CD4-positive, alpha-beta T cell treated with Interleukin-17A for 4 hours (primary cell): ENCODE measurements around the gene SHKBP1.

Experiments used
- DNase-seq: peaks from one replicate; pipeline ENCODE4 v3.0.0-alpha.2; 2020; ENCODE audit warnings: mixed read lengths

SHKBP1 gene

DNA sequence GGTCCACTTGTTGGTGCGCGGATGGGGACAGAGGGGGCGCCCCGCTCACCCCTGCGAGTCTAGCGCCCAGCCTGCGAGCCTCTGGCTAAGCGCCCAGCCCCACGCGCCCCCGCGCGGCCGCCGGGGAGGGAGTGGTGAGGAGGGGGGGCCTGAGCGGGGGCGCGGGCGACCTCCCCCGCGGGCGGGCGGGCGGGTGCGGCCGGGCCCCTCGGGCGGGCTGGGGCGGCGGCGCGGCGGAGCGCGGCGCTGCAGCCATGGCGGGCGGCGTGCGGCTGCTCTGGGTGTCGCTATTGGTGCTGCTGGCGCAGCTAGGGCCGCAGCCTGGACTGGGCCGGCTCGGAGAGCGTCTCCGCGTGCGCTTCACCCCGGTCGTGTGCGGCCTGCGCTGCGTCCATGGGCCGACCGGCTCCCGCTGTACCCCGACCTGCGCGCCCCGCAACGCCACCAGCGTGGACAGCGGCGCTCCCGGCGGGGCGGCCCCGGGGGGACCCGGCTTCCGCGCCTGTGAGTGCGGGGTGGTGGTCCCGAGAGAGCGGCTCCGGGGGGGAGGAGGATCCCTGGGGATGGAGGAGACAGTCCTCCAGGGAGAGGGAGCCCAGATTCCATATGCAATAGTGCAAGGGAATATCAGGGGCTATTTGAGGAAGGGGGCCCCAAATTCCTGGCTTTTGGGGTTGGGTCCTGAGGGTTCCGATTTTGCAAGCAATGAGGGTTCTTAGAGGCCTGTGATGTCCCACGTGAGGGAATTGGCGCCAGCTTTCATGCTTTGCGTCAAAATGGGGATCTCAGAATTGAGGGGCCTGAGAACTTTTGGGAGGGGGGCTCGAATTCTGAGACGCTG lies 24.7 kb downstream of the SHKBP1 start, which contains the start of gene LTBP4:
Gene LTBP4, plus strand, starts transcription at position 236 of the 841 bp plus-strand sequence. Its CDS starts 19 bp downstream, at position 255.
- DNase-seq = peak; percentile 48

DNA sequence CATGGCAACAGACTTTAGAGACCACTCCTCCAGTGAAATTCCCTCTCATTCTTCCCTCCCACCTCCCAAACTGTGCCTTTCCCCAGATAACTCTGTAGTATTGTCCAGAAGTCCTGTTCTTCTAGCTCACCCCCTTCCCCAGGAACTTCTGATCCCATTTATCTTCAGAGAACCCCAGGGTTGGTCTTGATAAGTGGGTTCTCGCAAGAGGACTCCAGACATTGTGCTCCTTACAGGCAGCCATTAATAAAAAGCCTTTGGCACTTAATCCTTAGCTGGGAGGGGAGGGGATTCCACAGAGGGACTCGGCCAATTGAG lies 26.4 kb downstream of the SHKBP1 start:
- no peak for DNase-seq

DNA sequence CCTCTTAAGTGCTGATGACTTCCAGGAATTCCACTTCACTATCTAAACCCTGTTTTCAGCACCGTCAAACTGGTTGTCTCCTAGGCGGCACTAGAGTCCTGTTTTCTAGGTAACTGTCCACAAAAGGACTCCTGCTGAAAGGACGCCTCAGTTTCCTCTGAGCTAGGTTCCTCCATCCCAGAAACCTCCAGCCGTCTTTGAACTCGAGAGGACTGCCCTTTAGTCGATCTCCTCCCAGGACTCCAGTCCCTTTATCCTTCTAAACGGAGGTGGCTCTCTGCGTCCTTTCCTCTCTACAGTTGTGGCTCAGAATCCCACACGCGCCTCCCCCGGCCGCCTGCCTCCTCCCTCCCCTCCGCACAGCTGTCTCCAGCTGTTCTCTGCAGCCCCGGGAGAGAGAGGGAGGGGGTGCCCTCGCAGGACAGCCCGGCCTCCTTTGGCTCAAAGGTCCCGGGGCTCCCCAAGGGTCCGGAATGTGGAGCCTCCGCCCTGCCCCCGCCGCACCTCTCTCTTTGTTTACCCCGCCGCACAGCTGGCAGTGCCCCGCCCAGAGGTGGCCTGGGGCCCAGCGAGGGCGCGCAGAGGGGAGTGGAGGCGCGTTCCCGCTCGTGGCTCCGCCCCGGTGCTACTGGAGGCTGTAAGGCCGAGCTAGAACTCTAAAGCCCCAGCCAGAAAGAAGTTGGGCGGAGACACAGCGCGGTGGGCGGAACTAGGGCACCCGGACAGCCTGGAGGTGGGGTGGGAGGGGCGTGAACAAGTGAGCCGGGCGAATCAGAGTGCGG lies 26.9 kb downstream of the SHKBP1 start:
- peak; percentile 99 for DNase-seq

DNA sequence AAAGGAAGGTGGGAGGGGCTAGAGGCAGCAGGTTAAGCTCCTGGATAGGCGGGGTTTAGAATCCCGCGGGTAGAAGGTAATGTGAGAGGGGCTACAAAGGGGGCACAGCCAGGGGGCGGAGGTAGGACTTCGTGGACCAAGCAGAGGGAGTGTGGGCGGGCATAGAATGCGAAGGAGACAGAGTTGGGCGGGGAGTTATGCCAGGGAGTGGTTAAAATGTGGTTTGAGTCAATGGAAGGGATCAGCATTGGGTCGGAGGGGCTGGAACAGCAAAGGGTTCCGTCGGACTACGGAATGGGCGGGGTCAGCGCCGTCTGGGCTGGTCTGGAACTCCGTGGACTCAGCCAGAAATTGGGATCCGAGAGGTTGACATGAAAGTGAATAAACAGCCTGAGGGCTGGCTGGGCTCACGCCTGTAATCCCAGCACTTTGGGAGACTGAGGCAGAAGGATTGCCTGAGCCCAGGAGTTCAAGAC lies 27.5 kb downstream of the SHKBP1 start:
- no peak for DNase-seq

DNA sequence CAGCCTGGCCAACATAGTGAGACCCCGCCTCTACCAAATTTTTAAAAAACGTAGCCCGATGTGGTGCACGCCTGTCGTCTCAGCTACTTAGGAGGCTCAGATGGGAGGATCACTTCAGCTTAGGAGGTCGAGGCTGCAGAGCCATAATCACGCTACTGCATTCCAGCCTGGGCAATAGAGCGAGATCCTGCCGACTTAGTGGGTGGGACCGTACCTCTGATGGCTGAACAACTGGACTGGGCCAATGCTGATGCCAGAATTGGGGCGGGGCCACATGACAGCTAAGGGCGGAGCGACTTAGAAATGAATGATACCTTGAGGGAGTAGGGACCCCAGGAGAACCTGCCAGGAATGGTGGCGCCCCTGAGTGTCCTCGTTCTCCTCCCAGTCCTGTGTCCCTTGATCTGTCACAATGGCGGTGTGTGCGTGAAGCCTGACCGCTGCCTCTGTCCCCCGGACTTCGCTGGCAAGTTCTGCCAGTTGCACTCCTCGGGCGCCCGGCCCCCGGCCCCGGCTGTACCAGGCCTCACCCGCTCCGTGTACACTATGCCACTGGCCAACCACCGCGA lies 28.1 kb downstream of the SHKBP1 start:
- peak; percentile 25 for DNase-seq

DNA sequence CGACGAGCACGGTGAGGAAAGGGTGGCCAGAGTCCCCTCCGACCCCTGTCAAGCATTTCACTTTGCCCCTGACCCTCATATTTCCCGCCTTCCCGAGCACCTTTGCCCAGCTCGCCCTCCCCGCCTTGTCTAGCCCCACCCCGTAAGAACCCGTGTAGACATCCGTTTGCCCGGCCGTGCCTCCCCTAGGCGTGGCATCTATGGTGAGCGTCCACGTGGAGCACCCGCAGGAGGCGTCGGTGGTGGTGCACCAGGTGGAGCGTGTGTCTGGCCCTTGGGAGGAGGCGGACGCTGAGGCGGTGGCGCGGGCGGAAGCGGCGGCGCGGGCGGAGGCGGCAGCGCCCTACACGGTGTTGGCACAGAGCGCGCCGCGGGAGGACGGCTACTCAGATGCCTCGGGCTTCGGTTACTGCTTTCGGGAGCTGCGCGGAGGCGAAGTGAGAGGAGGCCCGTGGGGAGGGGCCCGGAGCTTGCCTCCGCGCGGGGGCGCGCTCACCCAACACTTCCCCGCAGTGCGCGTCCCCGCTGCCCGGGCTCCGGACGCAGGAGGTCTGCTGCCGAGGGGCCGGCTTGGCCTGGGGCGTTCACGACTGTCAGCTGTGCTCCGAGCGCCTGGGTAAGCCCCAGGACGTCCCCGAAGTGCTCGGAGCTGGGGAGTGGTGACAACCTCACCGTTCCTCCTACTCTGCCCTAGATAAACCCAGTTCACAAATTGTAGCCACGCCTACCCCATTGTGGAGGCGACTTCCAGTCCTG lies 28.7 kb downstream of the SHKBP1 start:
- DNase-seq = peak; percentile 85

DNA sequence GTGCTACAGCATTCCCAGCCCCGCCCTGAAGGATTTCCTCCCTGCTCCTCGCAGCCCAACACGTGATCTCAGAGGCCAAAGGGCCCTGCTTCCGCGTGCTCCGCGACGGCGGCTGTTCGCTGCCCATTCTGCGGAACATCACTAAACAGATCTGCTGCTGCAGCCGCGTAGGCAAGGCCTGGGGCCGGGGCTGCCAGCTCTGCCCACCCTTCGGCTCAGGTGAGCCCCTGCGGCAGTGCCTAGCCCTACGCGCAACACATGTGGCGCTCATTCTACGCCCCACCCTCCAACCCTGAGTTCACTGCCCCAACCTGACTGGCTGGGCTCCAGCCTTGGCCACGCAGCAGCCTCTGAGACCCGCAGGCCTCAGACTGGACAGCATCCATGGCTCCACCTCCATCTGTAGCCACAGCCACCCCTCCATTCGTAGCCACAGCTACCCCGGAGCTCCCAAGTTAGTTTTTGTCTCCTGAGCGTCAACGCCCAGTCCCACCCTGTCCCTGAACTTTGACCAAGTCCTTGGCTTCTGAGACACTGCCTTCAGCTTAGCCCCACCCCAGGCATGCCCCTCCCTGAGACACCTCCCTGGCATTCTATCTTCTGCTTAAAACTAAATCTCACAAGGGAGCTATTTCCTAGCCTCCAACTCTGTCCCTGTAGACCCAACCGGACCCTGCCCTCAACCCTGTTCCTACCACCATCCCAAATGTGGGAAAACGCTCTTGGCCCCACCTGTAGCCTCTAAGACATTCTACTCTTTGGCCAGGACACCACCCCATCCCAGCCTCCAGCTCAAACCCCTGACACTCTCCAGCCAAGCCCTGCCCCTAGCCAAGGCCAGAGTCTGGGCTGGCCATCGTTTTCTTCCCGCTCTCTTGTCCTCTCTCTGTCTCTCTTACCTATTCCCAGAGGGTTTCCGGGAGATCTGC lies 30.9 kb downstream of the SHKBP1 start:
- DNase-seq = no peak

DNA sequence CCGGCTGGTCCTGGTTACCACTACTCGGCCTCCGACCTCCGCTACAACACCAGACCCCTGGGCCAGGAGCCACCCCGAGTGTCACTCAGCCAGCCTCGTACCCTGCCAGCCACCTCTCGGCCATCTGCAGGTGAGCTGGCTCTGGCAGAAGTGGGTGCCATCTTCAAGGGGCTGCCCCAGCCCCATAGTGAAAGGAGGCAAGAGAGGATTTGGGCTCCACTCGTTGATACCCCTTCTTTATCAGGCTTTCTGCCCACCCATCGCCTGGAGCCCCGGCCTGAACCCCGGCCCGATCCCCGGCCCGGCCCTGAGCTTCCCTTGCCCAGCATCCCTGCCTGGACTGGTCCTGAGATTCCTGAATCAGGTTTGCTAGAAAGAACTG lies 31.6 kb downstream of the SHKBP1 start:
- DNase-seq = no peak

DNA sequence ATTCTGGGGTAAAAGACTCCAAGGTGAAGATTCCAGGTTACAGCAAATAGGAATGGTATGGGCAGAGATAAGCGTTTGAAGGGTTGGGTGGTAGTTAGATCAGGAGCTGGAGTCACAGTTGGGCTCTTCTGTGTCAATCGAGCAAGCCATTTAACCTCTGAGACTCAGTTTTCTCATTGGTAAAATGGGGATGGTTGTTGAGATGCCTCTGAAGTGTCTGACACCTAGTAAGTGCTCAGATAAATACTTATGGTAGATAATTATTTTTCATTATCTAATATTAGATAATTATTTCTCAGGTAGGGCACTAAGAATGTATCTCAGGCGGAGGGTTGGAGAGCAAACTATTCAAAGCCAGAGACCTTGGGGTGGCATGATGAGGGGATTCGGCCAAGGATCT lies 32.3 kb downstream of the SHKBP1 start:
- DNase-seq = no peak

DNA sequence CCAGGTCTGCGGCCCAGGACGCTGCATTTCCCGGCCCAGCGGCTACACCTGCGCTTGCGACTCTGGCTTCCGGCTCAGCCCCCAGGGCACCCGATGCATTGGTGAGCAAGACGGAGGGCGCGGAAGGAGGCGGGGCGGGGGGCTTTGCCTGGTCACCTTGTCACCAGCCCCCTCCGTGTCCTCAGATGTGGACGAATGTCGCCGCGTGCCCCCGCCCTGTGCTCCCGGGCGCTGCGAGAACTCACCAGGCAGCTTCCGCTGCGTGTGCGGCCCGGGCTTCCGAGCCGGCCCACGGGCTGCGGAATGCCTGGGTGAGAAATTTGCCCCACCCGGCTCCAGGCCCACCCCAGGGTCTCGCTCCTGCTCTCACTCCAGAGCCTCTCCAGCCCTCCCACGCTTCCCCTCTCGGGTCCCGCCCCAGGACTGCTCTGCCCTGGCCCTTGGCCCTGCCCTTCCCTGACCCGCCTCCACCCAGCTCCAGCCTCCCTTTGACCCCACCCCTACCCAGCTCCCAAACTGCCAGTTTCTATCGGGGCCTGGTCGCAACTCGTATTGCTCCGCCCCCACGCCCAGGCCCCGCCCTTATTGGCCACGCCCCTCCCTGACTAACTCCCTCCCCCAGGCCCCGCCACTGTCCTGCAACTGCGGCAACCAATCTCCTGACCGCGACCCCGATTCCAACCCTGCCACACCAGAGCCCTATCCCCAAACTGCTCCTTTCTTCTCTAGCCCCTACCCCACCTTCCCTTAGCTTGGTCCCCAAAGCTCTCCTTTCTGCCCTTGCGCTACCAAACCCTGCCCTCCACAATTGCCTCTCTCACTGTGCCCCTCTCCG lies 33.1 kb downstream of the SHKBP1 start:
- DNase-seq = peak; percentile 89

DNA sequence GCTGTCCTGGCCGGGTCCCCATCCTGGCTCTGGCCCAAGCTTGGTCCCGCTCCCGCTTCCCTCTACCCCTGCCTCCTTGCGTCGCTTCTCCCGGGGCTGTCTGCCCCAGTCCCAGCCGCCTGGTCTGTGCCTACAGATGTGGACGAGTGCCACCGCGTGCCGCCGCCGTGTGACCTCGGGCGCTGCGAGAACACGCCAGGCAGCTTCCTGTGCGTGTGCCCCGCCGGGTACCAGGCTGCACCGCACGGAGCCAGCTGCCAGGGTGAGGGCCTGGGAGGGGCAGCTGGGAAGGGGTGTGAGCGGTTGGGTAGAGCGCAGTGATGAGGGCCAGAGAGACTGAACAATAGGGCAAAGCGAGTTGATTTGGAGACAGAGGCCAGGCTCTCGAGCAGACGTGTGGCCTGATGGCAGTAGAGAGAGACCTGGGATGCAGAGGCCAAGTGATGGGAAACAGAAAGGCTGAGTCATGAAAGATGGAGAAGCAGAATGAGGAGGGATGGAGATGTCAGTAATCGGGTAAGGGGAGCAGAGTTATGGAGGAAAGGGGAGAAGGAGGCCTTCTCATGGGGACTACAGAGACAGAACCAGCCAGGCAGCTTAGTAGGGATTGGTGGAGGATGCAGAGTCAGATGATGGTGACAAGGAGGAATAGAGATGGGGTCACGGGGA lies 33.9 kb downstream of the SHKBP1 start:
- peak; percentile 82 for DNase-seq

DNA sequence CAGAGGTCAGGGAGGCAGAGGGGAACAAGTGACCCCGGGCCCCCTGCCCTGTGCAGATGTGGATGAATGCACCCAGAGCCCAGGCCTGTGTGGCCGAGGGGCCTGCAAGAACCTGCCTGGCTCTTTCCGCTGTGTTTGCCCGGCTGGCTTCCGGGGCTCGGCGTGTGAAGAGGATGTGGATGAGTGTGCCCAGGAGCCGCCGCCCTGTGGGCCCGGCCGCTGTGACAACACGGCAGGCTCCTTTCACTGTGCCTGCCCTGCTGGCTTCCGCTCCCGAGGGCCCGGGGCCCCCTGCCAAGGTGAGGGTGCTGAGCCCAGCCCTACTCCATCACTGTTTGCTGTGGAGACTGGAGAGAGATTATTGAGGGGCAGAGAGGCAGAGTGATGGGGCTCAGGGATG lies 34.4 kb downstream of the SHKBP1 start:
- peak; percentile 51 for DNase-seq

DNA sequence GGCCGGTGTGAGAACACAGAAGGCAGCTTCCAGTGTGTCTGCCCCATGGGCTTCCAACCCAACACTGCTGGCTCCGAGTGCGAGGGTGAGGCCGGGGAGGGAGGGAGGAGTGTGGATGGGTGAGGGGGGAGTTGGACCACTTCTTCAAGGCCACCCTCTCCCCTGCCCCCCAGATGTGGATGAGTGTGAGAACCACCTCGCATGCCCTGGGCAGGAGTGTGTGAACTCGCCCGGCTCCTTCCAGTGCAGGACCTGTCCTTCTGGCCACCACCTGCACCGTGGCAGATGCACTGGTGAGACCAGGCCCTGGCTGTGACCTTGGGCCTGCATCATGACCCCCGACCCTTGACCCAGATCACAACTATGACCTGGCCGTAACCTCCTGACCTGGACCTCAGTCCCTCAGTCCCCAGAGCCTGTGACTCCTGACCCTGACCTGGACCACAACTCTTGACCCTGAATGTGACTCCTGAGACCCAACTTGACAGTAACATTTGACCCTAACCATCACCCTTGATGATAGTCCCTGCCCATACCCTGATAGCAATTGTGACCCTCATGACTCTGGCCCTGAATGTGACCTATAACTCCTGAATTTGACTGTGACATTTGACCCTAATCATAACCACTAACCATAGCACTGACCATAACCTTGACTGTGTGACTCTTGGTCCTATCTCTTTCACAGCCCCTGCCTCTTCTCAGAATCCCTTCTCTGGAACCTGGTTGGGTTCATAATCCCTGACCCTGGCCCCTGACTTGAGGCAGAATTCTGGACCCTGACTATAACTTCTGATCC lies 35.4 kb downstream of the SHKBP1 start:
- DNase-seq = no peak

DNA sequence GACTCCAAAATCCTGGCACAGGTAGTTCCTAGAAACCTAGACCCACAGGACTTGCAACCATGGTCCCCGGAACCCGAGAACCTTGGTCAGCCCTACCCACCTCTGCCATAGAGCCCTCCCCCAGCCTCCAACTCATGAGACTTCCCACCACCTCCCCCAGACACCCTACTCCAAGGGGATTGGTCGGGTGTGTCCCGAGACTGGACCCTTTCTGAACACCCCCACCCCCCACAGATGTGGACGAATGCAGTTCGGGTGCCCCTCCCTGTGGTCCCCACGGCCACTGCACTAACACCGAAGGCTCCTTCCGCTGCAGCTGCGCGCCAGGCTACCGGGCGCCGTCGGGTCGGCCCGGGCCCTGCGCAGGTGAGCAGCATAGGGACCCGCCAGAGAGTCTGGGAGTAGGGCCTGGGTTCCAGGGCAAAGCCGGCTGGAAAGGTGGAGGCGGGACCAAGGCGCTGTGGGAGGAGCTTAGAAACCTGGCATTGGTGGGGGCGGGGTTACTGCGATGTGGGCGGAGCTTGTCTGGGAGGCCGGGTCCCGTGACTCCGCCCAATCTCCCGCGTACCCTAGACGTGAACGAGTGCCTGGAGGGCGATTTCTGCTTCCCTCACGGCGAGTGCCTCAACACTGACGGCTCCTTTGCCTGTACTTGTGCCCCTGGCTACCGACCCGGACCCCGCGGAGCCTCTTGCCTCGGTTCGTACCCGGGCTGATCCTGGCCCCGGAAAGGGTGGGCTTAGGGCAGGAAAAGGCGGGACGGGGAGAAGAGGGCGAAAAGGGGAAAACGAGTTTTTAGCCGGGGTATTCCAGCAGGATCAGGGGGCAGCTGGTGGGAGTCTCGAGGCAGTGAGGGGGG lies 36.4 kb downstream of the SHKBP1 start:
- peak; percentile 76 for DNase-seq

DNA sequence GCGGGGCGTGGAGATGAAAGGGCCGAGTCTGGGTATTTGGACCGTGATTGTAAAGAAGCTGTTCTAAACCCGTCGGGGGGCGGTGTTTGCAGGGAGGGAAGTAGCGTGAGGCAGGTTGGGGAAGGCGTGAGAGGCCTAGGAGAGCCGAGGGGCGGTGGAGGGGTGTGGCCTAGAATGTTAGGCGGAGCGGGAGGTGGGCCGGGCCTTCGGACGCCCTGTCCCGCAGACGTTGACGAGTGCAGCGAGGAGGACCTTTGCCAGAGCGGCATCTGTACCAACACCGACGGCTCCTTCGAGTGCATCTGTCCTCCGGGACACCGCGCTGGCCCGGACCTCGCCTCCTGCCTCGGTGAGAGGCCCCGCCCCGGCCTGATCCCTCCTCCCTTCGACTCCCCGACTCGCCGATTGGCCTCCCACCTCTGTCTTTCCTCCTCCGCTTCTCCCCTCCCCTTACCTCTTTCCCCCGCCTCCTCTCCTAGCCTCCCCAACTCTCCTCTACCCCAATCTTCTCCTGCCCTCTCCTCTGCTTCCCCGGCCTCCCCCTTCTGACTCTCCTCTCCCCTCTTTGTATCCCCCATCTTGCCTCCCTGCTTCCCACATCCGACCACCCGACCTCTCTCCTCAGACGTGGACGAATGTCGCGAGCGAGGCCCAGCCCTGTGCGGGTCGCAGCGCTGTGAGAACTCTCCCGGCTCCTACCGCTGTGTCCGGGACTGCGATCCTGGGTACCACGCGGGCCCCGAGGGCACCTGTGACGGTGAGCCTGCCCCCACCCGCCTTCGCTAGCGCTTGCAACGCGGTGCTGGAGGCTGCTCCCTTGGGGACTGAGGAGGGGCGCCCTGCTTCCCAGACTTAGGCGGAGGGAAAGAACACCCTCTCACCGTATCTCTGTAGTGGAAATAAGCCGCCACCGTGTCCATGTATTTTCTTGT lies 37.3 kb downstream of the SHKBP1 start:
- DNase-seq = peak; percentile 92

DNA sequence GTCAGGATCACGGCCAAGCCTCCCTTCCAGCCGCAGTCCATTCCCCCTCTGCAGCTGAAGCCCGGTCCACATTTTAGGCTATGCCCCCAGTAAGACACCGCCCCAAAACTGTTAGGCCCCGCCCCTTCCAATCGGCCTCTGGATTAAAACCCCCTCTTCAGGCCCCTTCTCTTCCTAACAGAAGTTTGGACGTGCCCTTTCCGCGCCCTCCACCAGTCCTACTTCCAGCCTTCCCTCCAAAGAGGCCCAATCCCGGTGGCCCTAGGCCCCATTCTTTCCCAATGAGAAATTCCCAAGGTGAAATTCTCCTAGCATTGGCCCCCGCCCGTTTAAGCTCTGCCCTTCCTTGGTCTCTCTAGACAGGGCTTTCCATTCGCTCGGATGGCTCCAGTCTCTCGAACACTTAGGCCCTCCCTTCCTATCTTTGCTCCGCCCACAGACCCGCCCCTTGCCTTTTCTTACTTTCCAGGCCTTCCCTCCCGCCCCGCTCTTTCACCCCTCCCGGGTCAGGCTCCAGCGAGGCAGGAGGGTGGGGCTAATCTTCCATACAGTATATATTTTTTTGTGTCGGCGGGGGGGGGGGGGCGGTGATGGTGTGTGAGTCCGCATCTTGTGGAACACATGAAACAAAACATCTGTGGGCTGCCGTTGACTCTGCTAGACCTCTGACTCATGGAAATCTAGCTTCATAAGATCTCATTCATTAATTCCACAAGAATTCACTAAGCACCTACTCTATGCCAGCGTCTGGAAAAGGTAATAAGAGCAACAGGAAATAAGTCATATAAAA lies 38.1 kb downstream of the SHKBP1 start:
- DNase-seq = peak; percentile 94
